Activated CD4-positive, alpha-beta memory T cell treated with anti-CD3 and anti-CD28 coated beads, Interleukin-2, amount 10 ng/mL, durations not matched to agents 7 days and 5 days (primary cell): ENCODE results near the gene FOXJ2. TPM values are rescaled to one million over a fixed set of nuclear protein-coding genes. Genes with fewer than 3 reads are reported as not detected.
"Not testable (repeated sequence)": the region's sequence is repeated elsewhere in the genome, so short reads cannot be mapped to it uniquely, and the experiment has no call there.

Experiments
- CTCF ChIA-PET: fragments of 350-600 bp; sonication (Branson Sonifier 250); formaldehyde crosslinking; loops from one replicate; lab custom pipeline; 2021; ENCODE audit warnings: antibody characterized with exemption, inconsistent platforms; lab: Charles Lee
- POLR2A ChIA-PET: fragments of 350-600 bp; sonication (Branson Sonifier 250); formaldehyde crosslinking; loops from one replicate; lab custom pipeline; 2021; ENCODE audit warnings: antibody characterized with exemption; lab: Charles Lee
- DNase-seq: peaks from one replicate; pipeline ENCODE4 v3.0.0-alpha.2; 2020
- H3K27ac Mint-ChIP-seq: one replicate; pipeline ENCODE4 v1.8.0; 2021; ENCODE audit warnings: mild to moderate bottlenecking, mixed read lengths
- H3K27me3 Mint-ChIP-seq: one replicate; pipeline ENCODE4 v1.8.0; 2021; ENCODE audit warnings: mixed read lengths
- H3K36me3 Mint-ChIP-seq: one replicate; pipeline ENCODE4 v1.8.0; 2021; ENCODE audit warnings: low read depth, mixed read lengths
- H3K4me1 Mint-ChIP-seq: one replicate; pipeline ENCODE4 v1.8.0; 2021; ENCODE audit warnings: mixed read lengths
- H3K4me3 Mint-ChIP-seq: one replicate; pipeline ENCODE4 v1.8.0; 2021; ENCODE audit warnings: mild to moderate bottlenecking, mixed read lengths
- H3K9me3 Mint-ChIP-seq: one replicate; pipeline ENCODE4 v1.8.0; 2021; ENCODE audit warnings: mixed read lengths
- total RNA-seq, 2 experiments: library from RNA; stranded (reverse); gene quantifications; one replicate each; pipeline ENCODE4 v1.2.3, GENCODE V29; 2021

Gene FOXJ2
- total RNA-seq, 2 experiments from 2014 or later, result 19.6 to 20.4 TPM

- ChIA-PET CTCF (interaction anchor here (0.7 to 9.2 kb wide), 2 partner anchors 11 to 27 kb away, joined by 3 to 105 read pairs; no protein-coding TSS in a partner anchor), POLR2A (interaction anchor here (1.0 to 1.4 kb wide), 2 partner anchors 10 to 27 kb away, joined by 5 read pairs; no protein-coding TSS in a partner anchor)
- Mint-ChIP-seq H3K27me3 (no peaks in the 10 kb centered on the region), H3K4me1 (peaks cover 29% of the 10 kb centered on the region), H3K36me3 (peaks cover 75% of the 10 kb centered on the region), H3K9me3 (no peaks in the 10 kb centered on the region), H3K4me3 (no peak overlapping the region), H3K27ac (no peak overlapping the region)
- DNase-seq, result no peak
These were observed 18.2 kb downstream of the FOXJ2 start for GRCh38 chr12:8050600-8051250.

GRCh38 chr12:8052679-8053078, 20.2 kb downstream of the FOXJ2 start:
- DNase-seq, result no peak
- Mint-ChIP-seq H3K36me3 (peaks cover 59% of the 10 kb centered on the region), H3K27me3 (no peaks in the 10 kb centered on the region), H3K4me3 (no peak overlapping the region), H3K9me3 (no peaks in the 10 kb centered on the region), H3K4me1 (peaks cover 18% of the 10 kb centered on the region), H3K27ac (no peak overlapping the region)
- ChIA-PET POLR2A (no interaction called here), CTCF (no interaction called here)

GRCh38 chr12:8054816-8055215, 22.3 kb downstream of the FOXJ2 start:
- Mint-ChIP-seq H3K4me1 (peaks cover 7% of the 10 kb centered on the region), H3K27me3 (no peaks in the 10 kb centered on the region), H3K9me3 (no peaks in the 10 kb centered on the region), H3K4me3 (no peak overlapping the region), H3K27ac (no peak overlapping the region), H3K36me3 (peaks cover 42% of the 10 kb centered on the region)
- CTCF ChIA-PET, result interaction anchor here (0.7 to 1.7 kb wide), 4 partner anchors 9 to 94 kb away, joined by 3 to 6 read pairs (median 4); no protein-coding TSS in a partner anchor
- POLR2A ChIA-PET, result no interaction called here
- DNase-seq, result no peak

- H3K4me3 Mint-ChIP-seq, result no peak overlapping the region
- H3K36me3 Mint-ChIP-seq, result peaks cover 28% of the 10 kb centered on the region
- CTCF ChIA-PET, result no interaction called here
- no peaks in the 10 kb centered on the region for H3K27me3 Mint-ChIP-seq
- no peak overlapping the region for H3K27ac Mint-ChIP-seq
- no peak for DNase-seq
- peaks cover 9% of the 10 kb centered on the region for H3K4me1 Mint-ChIP-seq
- no peaks in the 10 kb centered on the region for H3K9me3 Mint-ChIP-seq
- POLR2A ChIA-PET, result interaction anchor here (1.0 to 1.4 kb wide), 2 partner anchors 9 to 26 kb away, joined by 3 to 4 read pairs; partner anchors contain the start of gene C3AR1
These were observed 24.8 kb downstream of the FOXJ2 start for GRCh38 chr12:8057306-8057705.

GRCh38 chr12:8057839-8058238, 25.3 kb downstream of the FOXJ2 start:
- H3K36me3 Mint-ChIP-seq, result peaks cover 23% of the 10 kb centered on the region
- H3K9me3 Mint-ChIP-seq, result no peaks in the 10 kb centered on the region
- DNase-seq, result no peak
- no peak overlapping the region for H3K27ac Mint-ChIP-seq
- H3K4me3 Mint-ChIP-seq, result no peak overlapping the region
- CTCF ChIA-PET, result no interaction called here
- peaks cover 9% of the 10 kb centered on the region for H3K4me1 Mint-ChIP-seq
- no peaks in the 10 kb centered on the region for H3K27me3 Mint-ChIP-seq
- POLR2A ChIA-PET, result interaction anchor here (1.4 kb wide), 1 partner anchor 9 kb away, joined by 4 read pairs; the partner anchor contains the start of gene C3AR1

GRCh38 chr12:8058506-8058905, 26.0 kb downstream of the FOXJ2 start:
- DNase-seq, result no peak
- Mint-ChIP-seq H3K27ac (no peak overlapping the region), H3K27me3 (no peaks in the 10 kb centered on the region), H3K9me3 (no peaks in the 10 kb centered on the region), H3K4me3 (no peak overlapping the region), H3K4me1 (peaks cover 12% of the 10 kb centered on the region), H3K36me3 (peaks cover 22% of the 10 kb centered on the region)
- CTCF ChIA-PET, result no interaction called here
- POLR2A ChIA-PET, result interaction anchor here (1.4 kb wide), 1 partner anchor 8 kb away, joined by 4 read pairs; the partner anchor contains the start of gene C3AR1

GRCh38 chr12:8064131-8064530, 31.6 kb downstream of the FOXJ2 start:
- no peak for DNase-seq
- CTCF ChIA-PET, result interaction anchor here (1.2 kb wide), 1 partner anchor 18 kb away, joined by 5 read pairs; no protein-coding TSS in a partner anchor
- Mint-ChIP-seq H3K36me3 (peaks cover 12% of the 10 kb centered on the region), H3K27me3 (no peaks in the 10 kb centered on the region), H3K27ac (no peak overlapping the region), H3K4me3 (no peak overlapping the region), H3K9me3 (no peaks in the 10 kb centered on the region), H3K4me1 (peaks cover 39% of the 10 kb centered on the region)
- POLR2A ChIA-PET, result interaction anchor here (4.2 kb wide), 1 partner anchor 18 kb away, joined by 20 read pairs; the partner anchor contains the start of gene NECAP1

- POLR2A ChIA-PET, result interaction anchor here (0.6 to 4.2 kb wide), 14 partner anchors 8 to 133 kb away, joined by 3 to 20 read pairs (median 5); partner anchors contain the start of genes FOXJ2 and NECAP1
- H3K4me1 Mint-ChIP-seq, result peaks cover 52% of the 10 kb centered on the region
- H3K36me3 Mint-ChIP-seq, result peaks cover 8% of the 10 kb centered on the region
- no peaks in the 10 kb centered on the region for H3K9me3 Mint-ChIP-seq
- H3K4me3 Mint-ChIP-seq, result peak within 1 kb of the TSS; percentile 60
- CTCF ChIA-PET, result interaction anchor here (1.8 to 4.0 kb wide), 2 partner anchors 12 to 25 kb away, joined by 6 to 37 read pairs; no protein-coding TSS in a partner anchor
- peak within 1 kb of the TSS; percentile 88 for H3K27ac Mint-ChIP-seq
- no peaks in the 10 kb centered on the region for H3K27me3 Mint-ChIP-seq
- DNase-seq, result peak; percentile 60
These were observed 33.6 kb downstream of the FOXJ2 start, which contains the start of gene C3AR1 for GRCh38 chr12:8065991-8066594. Gene C3AR1 (minus strand): TSS chr12:8066359. CDS start chr12:8060185, 6,174 bp downstream.

- POLR2A ChIA-PET, result no interaction called here
- Mint-ChIP-seq H3K27ac (no peak overlapping the region), H3K4me1 (peaks cover 43% of the 10 kb centered on the region), H3K4me3 (no peak overlapping the region), H3K9me3 (no peaks in the 10 kb centered on the region), H3K36me3 (peaks cover 2% of the 10 kb centered on the region), H3K27me3 (no peaks in the 10 kb centered on the region)
- CTCF ChIA-PET, result interaction anchor here (1.7 kb wide), 1 partner anchor 9 kb away, joined by 11 read pairs; no protein-coding TSS in a partner anchor
- DNase-seq, result no peak
These were observed 37.1 kb downstream of the FOXJ2 start for GRCh38 chr12:8069582-8069981.

GRCh38 chr12:8071820-8072219, 39.3 kb downstream of the FOXJ2 start:
- not testable (repeated sequence) for H3K27me3 Mint-ChIP-seq, DNase-seq, H3K36me3 Mint-ChIP-seq, H3K4me3 Mint-ChIP-seq, H3K27ac Mint-ChIP-seq, H3K9me3 Mint-ChIP-seq
- H3K4me1 Mint-ChIP-seq, result peaks cover 23% of the 10 kb centered on the region
- ChIA-PET POLR2A (interaction anchor here (2.6 kb wide), 1 partner anchor 17 kb away, joined by 9 read pairs; no protein-coding TSS in a partner anchor), CTCF (interaction anchor here (0.6 kb wide), 1 partner anchor 102 kb away, joined by 4 read pairs; no protein-coding TSS in a partner anchor)

- peaks cover 30% of the 10 kb centered on the region for H3K4me1 Mint-ChIP-seq
- H3K36me3 Mint-ChIP-seq, result no peaks in the 10 kb centered on the region
- no peak for DNase-seq
- H3K27me3 Mint-ChIP-seq, result no peaks in the 10 kb centered on the region
- no peak overlapping the region for H3K27ac Mint-ChIP-seq
- ChIA-PET POLR2A (interaction anchor here (1.3 to 1.8 kb wide), 2 partner anchors 10 to 13 kb away, joined by 3 to 5 read pairs; partner anchors contain the start of gene C3AR1), CTCF (interaction anchor here (0.7 kb wide), 1 partner anchor 37 kb away, joined by 3 read pairs; no protein-coding TSS in a partner anchor)
- no peak overlapping the region for H3K4me3 Mint-ChIP-seq
- H3K9me3 Mint-ChIP-seq, result no peaks in the 10 kb centered on the region
These were observed 43.4 kb downstream of the FOXJ2 start for GRCh38 chr12:8075935-8076334.

GRCh38 chr12:8076366-8076765, 43.9 kb downstream of the FOXJ2 start:
- Mint-ChIP-seq H3K4me1 (peaks cover 34% of the 10 kb centered on the region), H3K27ac (no peak overlapping the region), H3K36me3 (no peaks in the 10 kb centered on the region), H3K27me3 (no peaks in the 10 kb centered on the region), H3K4me3 (no peak overlapping the region), H3K9me3 (no peaks in the 10 kb centered on the region)
- CTCF ChIA-PET, result interaction anchor here (0.7 to 3.2 kb wide), 4 partner anchors 10 to 37 kb away, joined by 3 to 105 read pairs (median 22); partner anchors contain the start of gene C3AR1
- POLR2A ChIA-PET, result interaction anchor here (1.1 to 2.7 kb wide), 4 partner anchors 10 to 143 kb away, joined by 3 to 11 read pairs (median 6); partner anchors contain the start of genes C3AR1 and SLC2A3
- DNase-seq, result no peak
